Stimulated activated CD4-positive, alpha-beta T cell treated with anti-CD3 and anti-CD28 coated beads, Interleukin-4, amount 100 ng/mL, for 24 hours (primary cell): ENCODE results near the gene AARSD1.
"Not testable (repeated sequence)": the region's sequence is repeated elsewhere in the genome, so short reads cannot be mapped to it uniquely, and the experiment has no call there.

Experiments used
- DNase-seq: peaks from one replicate; pipeline ENCODE4 v3.0.0-alpha.2; 2020

The AARSD1 gene

DNA sequence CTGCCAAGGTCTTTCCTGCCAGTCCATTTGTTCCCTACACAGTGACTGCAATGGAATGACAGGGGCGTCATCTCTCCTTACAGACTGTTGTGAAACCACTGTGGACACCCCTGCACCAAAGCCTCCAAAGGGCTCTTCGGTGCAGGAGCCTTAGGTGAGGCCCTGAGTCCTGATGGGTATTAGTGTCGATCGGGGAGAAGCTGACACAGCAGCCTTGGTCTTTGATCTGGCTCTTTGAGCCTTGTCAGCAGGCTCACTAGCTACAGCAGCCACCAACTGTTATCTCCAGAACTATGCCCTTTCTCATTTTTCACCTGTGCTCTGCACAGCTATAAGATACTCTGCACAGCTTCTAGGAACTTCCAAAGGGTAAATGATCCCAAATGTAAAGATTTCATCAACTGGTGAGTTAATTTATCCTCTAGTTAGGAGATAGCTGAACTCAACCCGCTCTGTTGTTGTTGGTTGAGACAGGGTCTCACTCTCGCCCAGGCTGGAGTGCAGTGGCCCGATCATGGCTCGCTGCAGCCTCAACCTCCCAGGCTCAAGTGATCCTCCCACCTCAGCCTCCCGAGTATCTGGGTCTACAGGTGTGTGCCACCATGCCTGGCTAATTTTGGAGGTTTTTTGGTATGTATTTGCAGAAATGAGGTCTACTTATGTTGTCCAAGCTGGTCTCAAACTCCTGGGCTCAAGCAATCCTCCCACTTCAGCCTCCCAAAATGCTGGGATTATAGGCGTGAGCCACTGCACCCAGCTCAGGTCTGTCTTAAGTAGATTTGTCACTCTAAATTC, 44.0 kb downstream of the AARSD1 start:
- DNase-seq = no peak

DNA sequence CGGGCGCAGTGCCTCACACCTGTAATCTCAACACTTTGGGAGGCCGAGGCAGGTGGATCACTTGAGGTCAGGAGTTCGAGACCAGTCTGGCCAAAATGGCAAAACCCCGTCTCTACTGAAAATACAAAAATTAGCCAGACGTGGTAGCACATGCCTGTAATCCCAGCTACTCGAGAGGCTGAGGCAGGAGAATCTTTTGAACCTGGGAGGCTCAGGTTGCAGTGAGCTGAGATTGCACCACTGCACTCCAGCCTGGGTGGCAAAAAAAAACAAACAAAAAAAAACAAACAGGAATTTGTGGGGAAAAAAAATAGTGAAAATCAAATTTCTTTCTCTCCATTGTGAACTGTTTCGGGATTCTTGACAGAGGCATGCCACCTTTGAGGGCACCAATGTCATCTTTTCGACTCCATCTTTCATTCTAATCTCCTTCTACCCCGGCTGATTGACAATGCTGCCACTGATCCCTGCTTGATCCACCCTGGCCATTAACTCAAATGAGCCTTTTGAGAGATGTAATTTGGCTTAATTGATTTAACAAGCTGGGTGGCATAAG, 44.7 kb downstream of the AARSD1 start:
- not testable (repeated sequence) for DNase-seq

- no peak for DNase-seq
Observed at GRCh38 chr17:42918902-42919521, 45.2 kb downstream of the AARSD1 start.

DNA sequence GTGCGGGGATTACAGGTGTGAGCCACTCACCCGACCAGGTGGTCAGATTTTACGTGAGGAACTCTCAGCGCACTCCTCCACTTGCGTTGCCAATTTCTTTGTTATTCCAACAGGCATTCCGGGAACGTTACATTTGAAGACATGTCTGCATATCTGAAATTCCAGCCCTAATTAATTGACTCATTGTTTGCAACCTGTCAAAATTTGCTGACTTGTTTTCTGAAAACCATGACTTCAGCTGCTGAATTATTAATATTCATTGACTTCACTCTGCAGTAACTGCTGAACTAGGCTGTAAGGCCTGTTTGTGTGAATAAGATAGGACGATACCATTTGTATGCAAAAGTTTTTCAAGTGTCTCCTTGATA, 47.0 kb downstream of the AARSD1 start:
- no peak for DNase-seq

DNA sequence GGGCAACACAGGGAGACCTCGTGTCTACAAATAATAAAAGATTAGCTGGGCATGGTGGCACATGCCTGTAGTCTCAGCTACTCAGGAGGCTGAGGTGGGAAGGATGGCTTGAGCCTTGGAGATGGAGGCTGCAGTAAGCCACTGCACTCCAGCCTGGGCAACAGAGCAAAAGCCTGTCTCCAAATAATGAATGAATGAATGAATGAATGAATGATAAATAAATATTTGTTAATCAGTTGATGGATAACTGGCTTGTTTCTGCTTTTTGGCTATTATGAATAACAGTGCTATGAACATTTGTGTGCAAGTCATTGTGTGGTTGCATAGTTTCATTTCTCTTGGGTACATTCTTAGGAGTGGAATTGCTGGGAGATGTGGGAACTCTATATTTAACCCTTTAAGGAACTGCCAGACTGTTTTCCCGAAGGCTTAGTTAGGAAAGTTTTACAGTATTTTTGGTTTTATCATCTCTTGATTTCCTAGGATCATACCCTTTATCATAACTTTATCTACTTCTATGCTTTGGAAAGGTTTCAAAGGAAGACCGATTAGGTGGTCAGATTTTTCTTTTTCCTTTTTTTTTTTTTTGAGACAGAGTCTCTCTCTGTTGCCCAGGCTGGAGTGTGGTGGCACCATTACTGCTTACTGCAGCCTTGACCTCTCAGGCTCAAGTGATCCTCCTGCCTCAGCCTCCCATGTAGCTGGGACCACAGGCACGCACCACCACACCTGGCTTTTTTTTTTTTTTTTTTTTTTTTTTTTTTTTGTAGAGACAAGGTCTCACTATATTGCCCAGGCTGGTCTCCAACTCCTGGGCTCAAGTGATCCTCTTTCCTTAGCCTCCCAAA, 47.6 kb downstream of the AARSD1 start:
- not testable (repeated sequence) for DNase-seq

GRCh38 chr17:42915288-42915687, 49.0 kb downstream of the AARSD1 start:
- DNase-seq = not testable (repeated sequence)

GRCh38 chr17:42913981-42914617, 50.2 kb downstream of the AARSD1 start:
- DNase-seq = no peak

- no peak for DNase-seq
Observed at GRCh38 chr17:42913522-42913921, 50.7 kb downstream of the AARSD1 start.

DNA sequence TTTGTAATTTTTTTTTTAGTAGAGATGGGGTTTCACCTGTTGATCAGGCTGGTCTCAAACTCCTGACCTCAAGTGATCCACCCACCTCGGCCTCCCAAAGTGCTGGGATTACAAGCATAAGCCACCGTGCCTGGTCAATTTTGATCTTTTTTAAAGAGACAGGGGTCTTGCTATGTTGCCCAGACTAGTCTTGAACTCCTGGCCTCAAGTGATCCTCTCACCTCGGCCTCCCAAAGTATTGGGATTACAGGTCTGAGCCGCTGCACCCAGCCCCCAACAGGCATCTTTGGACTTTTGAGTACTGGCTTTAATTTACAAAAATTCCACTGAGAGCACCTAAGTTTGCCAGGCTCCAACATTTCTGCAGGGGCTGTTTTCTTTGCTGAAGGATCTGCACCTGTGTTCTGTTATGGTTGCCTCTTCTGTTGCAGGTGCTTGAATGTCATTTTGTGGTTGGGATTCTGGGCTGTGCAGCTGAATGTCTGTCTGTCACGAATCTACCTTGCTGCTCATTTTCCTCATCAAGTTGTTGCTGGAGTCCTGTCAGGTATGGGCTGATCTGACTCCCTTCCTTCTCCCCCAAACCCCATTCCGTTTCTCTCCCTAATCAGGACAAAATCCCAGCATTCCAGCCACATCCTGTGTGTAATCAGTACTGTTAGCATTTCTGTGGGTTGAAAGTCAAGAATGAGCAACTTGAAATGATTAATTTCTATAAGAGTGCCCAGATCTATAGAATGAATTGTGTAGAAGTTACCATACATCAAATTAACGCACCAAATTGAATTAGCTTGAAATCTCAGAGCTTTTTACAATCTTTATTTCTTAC, 55.2 kb downstream of the AARSD1 start:
- DNase-seq = no peak

DNA sequence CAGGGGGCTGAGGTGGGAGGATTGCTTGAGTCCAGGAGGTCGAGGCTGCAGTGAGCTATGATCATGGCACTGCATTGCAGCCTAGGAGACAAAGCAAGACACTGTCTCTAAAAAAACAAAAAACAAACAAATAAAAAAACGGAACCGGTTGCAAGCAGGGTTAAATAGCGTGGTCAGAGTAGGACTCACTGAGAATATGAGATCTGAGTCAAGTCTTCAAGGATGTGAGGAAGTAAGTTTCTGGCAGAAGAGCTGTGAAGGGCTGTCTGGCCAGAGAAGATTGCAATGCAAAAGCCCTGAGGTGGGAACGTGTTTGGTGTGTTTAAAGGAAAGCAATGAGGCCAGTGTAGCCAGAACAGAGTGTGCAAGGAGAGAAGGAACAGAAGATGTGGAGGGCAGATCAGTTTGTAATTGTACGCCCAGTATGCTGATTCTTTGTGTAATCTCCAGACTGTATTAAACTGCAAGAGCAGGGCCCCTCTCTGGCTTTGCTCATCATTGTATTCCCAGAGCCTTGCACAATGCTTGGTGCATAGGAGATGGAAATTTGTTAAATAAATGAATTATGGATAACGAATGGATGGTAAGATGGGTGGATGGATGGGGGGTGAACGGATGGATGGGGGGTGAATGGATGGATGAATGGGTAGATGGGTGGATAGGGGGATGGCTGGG, 57.3 kb downstream of the AARSD1 start:
- no peak for DNase-seq

- DNase-seq = no peak
Observed at GRCh38 chr17:42904110-42904469, 60.2 kb downstream of the AARSD1 start.

GRCh38 chr17:42901535-42902229, 62.6 kb downstream of the AARSD1 start:
- no peak for DNase-seq
